ENCODE data around the gene PDE1A. TPM values are rescaled to one million over a fixed set of nuclear protein-coding genes. Genes with fewer than 3 reads are reported as not detected.

PDE1A gene
- total and polyA plus RNA-seq, 12 donors: 4.0 to 17.4 (median 5.8) TPM

- H3K27ac ChIP-seq: no peak overlapping the region
- no peaks in the 10 kb centered on the region for H3K36me3 ChIP-seq (replicated peaks in 1 of 2)
- no peak overlapping the region for H3K4me3 ChIP-seq
- H3K4me1 ChIP-seq (replicated peaks in 1 of 2): no peaks in the 10 kb centered on the region
- 57 to 70% (median 63%) methylated on average over 3 of the region's 3 CpGs for WGBS, 4 donors
- H3K9me3 ChIP-seq (replicated peaks in 1 of 3): no peaks in the 10 kb centered on the region
- H3K27me3 ChIP-seq: no peaks in the 10 kb centered on the region
- no peak for DNase-seq
- TF ChIP-seq, protein P1, sequence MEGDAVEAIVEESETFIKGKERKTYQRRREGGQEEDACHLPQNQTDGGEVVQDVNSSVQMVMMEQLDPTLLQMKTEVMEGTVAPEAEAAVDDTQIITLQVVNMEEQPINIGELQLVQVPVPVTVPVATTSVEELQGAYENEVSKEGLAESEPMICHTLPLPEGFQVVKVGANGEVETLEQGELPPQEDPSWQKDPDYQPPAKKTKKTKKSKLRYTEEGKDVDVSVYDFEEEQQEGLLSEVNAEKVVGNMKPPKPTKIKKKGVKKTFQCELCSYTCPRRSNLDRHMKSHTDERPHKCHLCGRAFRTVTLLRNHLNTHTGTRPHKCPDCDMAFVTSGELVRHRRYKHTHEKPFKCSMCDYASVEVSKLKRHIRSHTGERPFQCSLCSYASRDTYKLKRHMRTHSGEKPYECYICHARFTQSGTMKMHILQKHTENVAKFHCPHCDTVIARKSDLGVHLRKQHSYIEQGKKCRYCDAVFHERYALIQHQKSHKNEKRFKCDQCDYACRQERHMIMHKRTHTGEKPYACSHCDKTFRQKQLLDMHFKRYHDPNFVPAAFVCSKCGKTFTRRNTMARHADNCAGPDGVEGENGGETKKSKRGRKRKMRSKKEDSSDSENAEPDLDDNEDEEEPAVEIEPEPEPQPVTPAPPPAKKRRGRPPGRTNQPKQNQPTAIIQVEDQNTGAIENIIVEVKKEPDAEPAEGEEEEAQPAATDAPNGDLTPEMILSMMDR (IDR thresholded peaks at IDR 0.05): no peak
- no peak for TF ChIP-seq POLR2A (IDR thresholded peaks at IDR 0.05)
- intact Hi-C loops (cut with DNase I): no loop called here
These were observed 164.9 kb downstream of the PDE1A start for GRCh38 chr2:182261860-182262387.

DNA sequence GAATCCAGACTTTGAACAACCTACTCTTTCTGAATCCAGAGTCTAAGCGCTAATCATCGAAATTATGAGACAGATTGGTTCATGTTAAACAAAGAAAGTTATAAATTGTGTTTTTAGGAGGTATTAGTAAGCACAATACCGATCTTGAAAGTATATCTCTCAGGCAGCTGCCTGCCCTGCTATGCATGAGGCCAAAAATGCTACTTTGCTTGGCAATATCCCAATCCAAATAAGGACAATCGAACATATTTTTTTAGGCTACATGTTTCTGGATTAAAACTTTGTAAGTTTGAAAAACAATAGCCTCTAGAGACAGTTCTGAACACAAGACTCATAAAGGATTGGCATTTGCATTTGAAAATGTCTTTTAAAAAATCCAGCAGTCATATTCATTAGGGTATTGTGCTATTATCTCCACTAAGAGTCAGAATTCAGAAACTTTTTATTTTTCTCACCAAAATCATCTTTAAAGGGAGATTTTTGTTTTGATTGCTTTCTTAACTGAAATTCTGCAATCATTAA is 167.1 kb downstream of the PDE1A start:
- TF ChIP-seq, protein P1 (IDR thresholded peaks at IDR 0.05): no peak
- TF ChIP-seq POLR2A (IDR thresholded peaks at IDR 0.05): no peak
- no peak overlapping the region for H3K4me3 ChIP-seq
- no peaks in the 10 kb centered on the region for H3K36me3 ChIP-seq (replicated peaks in 1 of 2)
- no peak for DNase-seq
- H3K4me1 ChIP-seq (replicated peaks in 1 of 2): no peaks in the 10 kb centered on the region
- WGBS, 4 donors: 43 to 54% (median 52%) methylated on average over 4 of the region's 4 CpGs
- no peaks in the 10 kb centered on the region for H3K9me3 ChIP-seq (replicated peaks in 1 of 3)
- H3K27ac ChIP-seq: no peak overlapping the region
- no peaks in the 10 kb centered on the region for H3K27me3 ChIP-seq
- intact Hi-C loops (cut with DNase I): no loop called here

DNA sequence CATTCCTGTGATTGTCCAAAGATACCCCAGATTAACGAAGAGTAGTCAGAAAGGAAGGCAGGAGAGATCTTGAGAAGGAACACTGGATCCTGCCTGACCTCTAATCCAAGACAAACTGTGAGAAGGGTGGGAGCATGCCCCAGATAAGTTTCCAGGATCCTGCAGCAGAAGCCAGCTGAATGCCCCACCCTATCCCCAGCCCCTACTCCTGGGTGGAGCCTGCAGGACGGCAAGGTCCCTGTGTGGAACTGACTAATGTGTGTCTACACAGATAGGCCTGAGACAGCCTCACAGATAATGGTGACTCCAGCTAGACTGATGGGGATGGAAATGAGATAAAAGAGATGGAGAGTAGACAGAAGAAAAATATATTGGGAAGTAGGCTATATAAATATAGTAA is 174.3 kb downstream of the PDE1A start:
- no peaks in the 10 kb centered on the region for H3K27me3 ChIP-seq
- no peak for DNase-seq
- H3K4me3 ChIP-seq: no peak overlapping the region
- 68 to 76% (median 71%) methylated on average over 2 of the region's 2 CpGs for WGBS, 4 donors
- H3K4me1 ChIP-seq (replicated peaks in 1 of 2): no peaks in the 10 kb centered on the region
- H3K27ac ChIP-seq: no peak overlapping the region
- no peaks in the 10 kb centered on the region for H3K9me3 ChIP-seq (replicated peaks in 1 of 3)
- H3K36me3 ChIP-seq (replicated peaks in 1 of 2): no peaks in the 10 kb centered on the region
- TF ChIP-seq POLR2A (IDR thresholded peaks at IDR 0.05): no peak
- TF ChIP-seq, protein P1 (IDR thresholded peaks at IDR 0.05): no peak
- intact Hi-C loops (cut with DNase I): no loop called here

DNA sequence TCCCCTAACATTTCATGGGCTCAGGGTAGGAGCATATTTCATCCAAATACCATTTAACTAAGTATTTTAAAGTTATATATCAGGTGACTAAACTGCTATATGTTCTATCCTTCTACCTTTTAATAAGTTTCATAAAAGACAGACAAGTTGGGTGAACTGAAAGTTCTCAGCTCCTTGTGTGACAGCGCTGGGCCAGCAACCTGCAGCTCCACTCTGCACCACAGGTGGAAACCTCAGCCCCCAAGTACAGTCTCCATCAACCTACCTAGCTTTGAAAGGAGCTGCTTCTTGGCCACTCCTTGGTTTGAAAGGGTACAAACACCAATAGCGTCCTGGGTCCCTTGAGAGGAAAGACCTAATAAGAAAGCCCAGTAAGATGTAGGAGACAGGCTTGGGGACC is 177.9 kb downstream of the PDE1A start:
- no peaks in the 10 kb centered on the region for H3K4me1 ChIP-seq (replicated peaks in 1 of 2)
- intact Hi-C loops (cut with DNase I): no loop called here

More for the DNA sequence above, 177.9 kb downstream of the PDE1A start:
- TF ChIP-seq, protein P1 (IDR thresholded peaks at IDR 0.05): no peak
- no peak for TF ChIP-seq POLR2A (IDR thresholded peaks at IDR 0.05)
- Histone ChIP-seq H3K27ac (no peak overlapping the region), H3K4me3 (no peak overlapping the region), H3K27me3 (no peaks in the 10 kb centered on the region), H3K9me3 (replicated peaks in 1 of 3) (no peaks in the 10 kb centered on the region), H3K36me3 (replicated peaks in 1 of 2) (no peaks in the 10 kb centered on the region)
- 87 to 97% (median 89%) methylated on average over 2 of the region's 2 CpGs for whole genome bisulfite sequencing, 4 donors
- DNase-seq: no peak

All from adrenal gland (tissue), 12 donors.